ENCODE data around the gene CCNF. TPM values are rescaled to one million over a fixed set of nuclear protein-coding genes. Genes with fewer than 3 reads are reported as not detected.

The CCNF gene
- total and polyA plus RNA-seq, 12 donors, result 0.71 to 5.4 (median 2.2) TPM

DNA sequence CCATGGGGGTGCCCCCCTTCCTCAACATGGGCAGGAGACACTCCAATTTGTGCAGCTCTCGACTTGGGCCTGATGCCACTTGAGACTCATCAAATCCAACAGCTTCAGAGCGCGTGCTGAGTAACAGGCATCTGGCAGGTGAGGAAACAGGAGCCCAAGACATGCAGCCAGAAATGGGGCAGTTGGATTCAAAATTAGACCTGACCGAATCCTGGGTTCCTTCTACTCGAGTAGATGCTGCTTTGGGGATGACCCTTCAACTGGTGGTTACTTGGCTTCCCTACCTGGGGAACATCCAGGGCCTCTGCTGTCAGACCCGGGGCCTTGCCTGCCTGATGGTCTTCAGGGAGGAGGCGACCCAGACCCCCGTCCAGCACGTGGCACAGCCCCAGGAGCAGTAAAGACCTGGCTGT is 41.4 kb downstream of the CCNF start:
- Histone ChIP-seq H3K27me3 (peaks cover 17% of the 10 kb centered on the region), H3K9me3 (replicated peaks in 1 of 3) (no peaks in the 10 kb centered on the region), H3K4me3 (no peak overlapping the region), H3K4me1 (replicated peaks in 1 of 2) (peaks cover 35 to 56% of the 10 kb centered on the region in 2 donors), H3K27ac (no peak overlapping the region), H3K36me3 (replicated peaks in 1 of 2) (no peaks in the 10 kb centered on the region)
- TF ChIP-seq, protein P1, sequence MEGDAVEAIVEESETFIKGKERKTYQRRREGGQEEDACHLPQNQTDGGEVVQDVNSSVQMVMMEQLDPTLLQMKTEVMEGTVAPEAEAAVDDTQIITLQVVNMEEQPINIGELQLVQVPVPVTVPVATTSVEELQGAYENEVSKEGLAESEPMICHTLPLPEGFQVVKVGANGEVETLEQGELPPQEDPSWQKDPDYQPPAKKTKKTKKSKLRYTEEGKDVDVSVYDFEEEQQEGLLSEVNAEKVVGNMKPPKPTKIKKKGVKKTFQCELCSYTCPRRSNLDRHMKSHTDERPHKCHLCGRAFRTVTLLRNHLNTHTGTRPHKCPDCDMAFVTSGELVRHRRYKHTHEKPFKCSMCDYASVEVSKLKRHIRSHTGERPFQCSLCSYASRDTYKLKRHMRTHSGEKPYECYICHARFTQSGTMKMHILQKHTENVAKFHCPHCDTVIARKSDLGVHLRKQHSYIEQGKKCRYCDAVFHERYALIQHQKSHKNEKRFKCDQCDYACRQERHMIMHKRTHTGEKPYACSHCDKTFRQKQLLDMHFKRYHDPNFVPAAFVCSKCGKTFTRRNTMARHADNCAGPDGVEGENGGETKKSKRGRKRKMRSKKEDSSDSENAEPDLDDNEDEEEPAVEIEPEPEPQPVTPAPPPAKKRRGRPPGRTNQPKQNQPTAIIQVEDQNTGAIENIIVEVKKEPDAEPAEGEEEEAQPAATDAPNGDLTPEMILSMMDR (IDR thresholded peaks at IDR 0.05), result no peak
- no peak for TF ChIP-seq POLR2A (IDR thresholded peaks at IDR 0.05)
- DNase-seq, result no peak
- intact Hi-C loops (cut with DNase I), result no loop called here
- 41 to 50% methylated on average over 9 of the region's 9 CpGs; no CpG with 5 or more reads in 2 of the 4 donors for WGBS, 4 donors

DNA sequence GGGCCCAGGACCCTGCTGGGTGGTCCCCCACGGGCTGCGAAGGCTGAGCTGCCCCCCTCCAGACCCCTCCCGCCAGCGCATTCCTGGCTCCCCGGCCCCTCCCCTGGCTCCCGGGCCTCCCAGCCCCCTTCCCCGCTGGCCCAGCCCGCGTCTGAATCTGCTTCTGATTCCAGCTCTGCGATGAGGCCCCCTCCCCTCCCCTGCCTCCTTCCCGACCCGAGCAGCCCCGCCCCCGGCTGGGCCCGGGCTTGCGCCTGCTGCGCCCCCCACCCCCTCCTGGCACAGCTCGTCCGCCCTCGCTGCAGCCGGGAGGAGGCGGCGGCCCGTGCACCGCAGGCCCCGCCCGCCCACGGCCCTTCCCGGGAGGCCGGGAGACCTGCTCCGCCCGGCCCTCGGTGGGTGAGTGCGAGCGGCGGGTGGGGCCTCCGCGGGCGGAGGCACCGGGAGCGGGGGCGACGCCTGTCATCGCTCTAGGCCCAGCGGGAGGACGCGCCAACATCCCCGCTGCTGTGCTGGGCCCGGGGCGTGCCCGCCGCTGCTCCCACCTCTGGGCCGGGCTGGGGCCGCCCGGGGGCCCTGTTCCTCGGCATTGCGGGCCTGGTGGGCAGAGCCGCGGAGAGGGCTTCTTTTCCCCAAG is 41.9 kb downstream of the CCNF start, which contains the start of gene NTN3:
NTN3 (plus strand) TSS at position 282 of the 637 bp plus-strand sequence. CDS start 405 bp downstream, outside the sequence.
- intact Hi-C loops (cut with DNase I), result no loop called here
- WGBS, 4 donors, result 0 to 2% (median 1%) methylated on average over 1 to 59 of the region's 59 CpGs; no CpG with 5 or more reads in 1 of the 4 donors
- Histone ChIP-seq H3K36me3 (replicated peaks in 1 of 2) (no peaks in the 10 kb centered on the region), H3K9me3 (replicated peaks in 1 of 3) (no peaks in the 10 kb centered on the region), H3K27ac (peak within 1 kb of the TSS in 1 of 5 donors; percentile 8), H3K4me1 (replicated peaks in 1 of 2) (peaks cover 37 to 61% of the 10 kb centered on the region in 2 donors), H3K27me3 (peaks cover 17% of the 10 kb centered on the region), H3K4me3 (peak within 1 kb of the TSS in 1 of 4 donors; percentile 32)
- DNase-seq, result peak in 1 of 7 donors; percentile 24
- TF ChIP-seq POLR2A (IDR thresholded peaks at IDR 0.05), result no peak
- TF ChIP-seq, protein P1 (IDR thresholded peaks at IDR 0.05), result no peak

DNA sequence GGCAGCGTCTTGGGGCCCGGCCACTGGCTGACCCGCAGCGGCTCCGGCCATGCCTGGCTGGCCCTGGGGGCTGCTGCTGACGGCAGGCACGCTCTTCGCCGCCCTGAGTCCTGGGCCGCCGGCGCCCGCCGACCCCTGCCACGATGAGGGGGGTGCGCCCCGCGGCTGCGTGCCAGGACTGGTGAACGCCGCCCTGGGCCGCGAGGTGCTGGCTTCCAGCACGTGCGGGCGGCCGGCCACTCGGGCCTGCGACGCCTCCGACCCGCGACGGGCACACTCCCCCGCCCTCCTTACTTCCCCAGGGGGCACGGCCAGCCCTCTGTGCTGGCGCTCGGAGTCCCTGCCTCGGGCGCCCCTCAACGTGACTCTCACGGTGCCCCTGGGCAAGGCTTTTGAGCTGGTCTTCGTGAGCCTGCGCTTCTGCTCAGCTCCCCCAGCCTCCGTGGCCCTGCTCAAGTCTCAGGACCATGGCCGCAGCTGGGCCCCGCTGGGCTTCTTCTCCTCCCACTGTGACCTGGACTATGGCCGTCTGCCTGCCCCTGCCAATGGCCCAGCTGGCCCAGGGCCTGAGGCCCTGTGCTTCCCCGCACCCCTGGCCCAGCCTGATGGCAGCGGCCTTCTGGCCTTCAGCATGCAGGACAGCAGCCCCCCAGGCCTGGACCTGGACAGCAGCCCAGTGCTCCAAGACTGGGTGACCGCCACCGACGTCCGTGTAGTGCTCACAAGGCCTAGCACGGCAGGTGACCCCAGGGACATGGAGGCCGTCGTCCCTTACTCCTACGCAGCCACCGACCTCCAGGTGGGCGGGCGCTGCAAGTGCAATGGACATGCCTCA is 42.6 kb downstream of the CCNF start:
- no peaks in the 10 kb centered on the region for H3K36me3 ChIP-seq (replicated peaks in 1 of 2)
- peaks cover 37 to 67% of the 10 kb centered on the region in 2 donors for H3K4me1 ChIP-seq (replicated peaks in 1 of 2)
- DNase-seq, result no peak
- H3K9me3 ChIP-seq (replicated peaks in 1 of 3), result no peaks in the 10 kb centered on the region
- intact Hi-C loops (cut with DNase I), result no loop called here
- H3K27me3 ChIP-seq, result peaks cover 17% of the 10 kb centered on the region
- peak overlapping the region in 1 of 4 donors; percentile 32 for H3K4me3 ChIP-seq
- WGBS, 4 donors, result 4 to 65% (median 42%) methylated on average over 5 to 61 of the region's 61 CpGs
- TF ChIP-seq, protein P1 (IDR thresholded peaks at IDR 0.05), result no peak
- TF ChIP-seq POLR2A (IDR thresholded peaks at IDR 0.05), result no peak
- no peak overlapping the region for H3K27ac ChIP-seq

DNA sequence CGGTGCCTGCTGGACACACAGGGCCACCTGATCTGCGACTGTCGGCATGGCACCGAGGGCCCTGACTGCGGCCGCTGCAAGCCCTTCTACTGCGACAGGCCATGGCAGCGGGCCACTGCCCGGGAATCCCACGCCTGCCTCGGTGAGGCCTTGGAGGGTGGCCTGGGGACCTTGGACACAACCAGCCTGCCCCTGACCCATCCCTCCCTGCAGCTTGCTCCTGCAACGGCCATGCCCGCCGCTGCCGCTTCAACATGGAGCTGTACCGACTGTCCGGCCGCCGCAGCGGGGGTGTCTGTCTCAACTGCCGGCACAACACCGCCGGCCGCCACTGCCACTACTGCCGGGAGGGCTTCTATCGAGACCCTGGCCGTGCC is 43.2 kb downstream of the CCNF start:
- Histone ChIP-seq H3K27ac (no peak overlapping the region), H3K4me3 (no peak overlapping the region), H3K9me3 (replicated peaks in 1 of 3) (no peaks in the 10 kb centered on the region), H3K36me3 (replicated peaks in 1 of 2) (no peaks in the 10 kb centered on the region), H3K4me1 (replicated peaks in 1 of 2) (peaks cover 37 to 68% of the 10 kb centered on the region in 2 donors), H3K27me3 (peaks cover 17% of the 10 kb centered on the region)
- intact Hi-C loops (cut with DNase I), result no loop called here
- no peak for DNase-seq
- no peak for TF ChIP-seq POLR2A (IDR thresholded peaks at IDR 0.05)
- TF ChIP-seq, protein P1 (IDR thresholded peaks at IDR 0.05), result no peak
- WGBS, 4 donors, result 85 to 95% (median 91%) methylated on average over 4 to 27 of the region's 27 CpGs
